ENCODE data around the gene TEX13B.

The TEX13B gene

GRCh38 chrX:107935664-107936433, 46.3 kb downstream of the TEX13B start:
- peak; percentile 7 for DNase-seq (ENCODE audit: low read depth)

GRCh38 chrX:107935200-107935599, 47.0 kb downstream of the TEX13B start:
- DNase-seq (ENCODE audit: low read depth), result peak; percentile 35

GRCh38 chrX:107934262-107934661, 47.9 kb downstream of the TEX13B start:
- no peak for DNase-seq (ENCODE audit: low read depth)
